ENCODE results near the gene ABAT. TPM values are rescaled to one million over a fixed set of nuclear protein-coding genes. Genes with fewer than 3 reads are reported as not detected.

The ABAT gene
- polyA plus RNA-seq, 2 of the 4 experiments (the other 2 are of a cell fraction), result 0.68 to 1.2 TPM

GRCh38 chr16:8818504-8819270, 144.3 kb downstream of the ABAT start:
- Histone ChIP-seq H3K4me3 (no peak overlapping the region), H3K4me2 (no peak overlapping the region), H3K9me3 (no peaks in the 10 kb centered on the region), H3K4me1 (no peaks in the 10 kb centered on the region), H3K27ac (no peak overlapping the region)
- DNase-seq (ENCODE audit: low read depth in 1 of 2, low spot score in 1 of 2) (no peak), FAIRE-seq (no peak), ATAC-seq (no peak)
- ChIA-PET POLR2A (no interaction called here), CTCF (interaction anchor here (0.6 kb wide), 1 partner anchor 20 kb away, joined by 3 read pairs; no protein-coding TSS in a partner anchor)
- TF ChIP-seq REST (IDR thresholded peaks at IDR 0.05), result no peak
- TF ChIP-seq NR3C1 (IDR thresholded peaks at IDR 0.05), result no peak
- TF ChIP-seq ZNF302 (CRISPR knock-in tag; IDR thresholded peaks at IDR 0.05), result no peak
- no peak for TF ChIP-seq KDM1A (IDR thresholded peaks at IDR 0.05; ENCODE audit: low read depth)
- no peak for TF ChIP-seq GATA3 (IDR thresholded peaks at IDR 0.05; ENCODE audit: borderline replicate concordance)
- no peak for TF ChIP-seq CBX8 (IDR thresholded peaks at IDR 0.05)
- no peak for TF ChIP-seq CBX2 (IDR thresholded peaks at IDR 0.05; ENCODE audit: borderline replicate concordance, low read depth)
- no peak for TF ChIP-seq POLR2AphosphoS2 (conservative IDR thresholded peaks at IDR 0.05; ENCODE audit: low read length)
- TF ChIP-seq MYC (IDR thresholded peaks at IDR 0.05; ENCODE audit: borderline replicate concordance, low read length), result no peak
- 95% methylated on average over 10 of the region's 10 CpGs for WGBS (ENCODE audit: missing lambda C conversion rate)

- Histone ChIP-seq H3K9me3 (no peaks in the 10 kb centered on the region), H3K4me3 (no peak overlapping the region), H3K4me2 (no peak overlapping the region), H3K4me1 (no peaks in the 10 kb centered on the region), H3K27ac (no peak overlapping the region)
- no peak for DNase-seq (ENCODE audit: low read depth in 1 of 2, low spot score in 1 of 2)
- POLR2A ChIA-PET, result no interaction called here
- no peak for FAIRE-seq
- CTCF ChIA-PET, result interaction anchor here (1.2 to 1.4 kb wide), 2 partner anchors 10 to 61 kb away, joined by 3 to 4 read pairs; no protein-coding TSS in a partner anchor
- WGBS (ENCODE audit: missing lambda C conversion rate), result 93% methylated on average over 6 of the region's 6 CpGs
- TF ChIP-seq EP300 (IDR thresholded peaks at IDR 0.05) (no peak), CEBPB (IDR thresholded peaks at IDR 0.05) (no peak), CBX8 (IDR thresholded peaks at IDR 0.05) (no peak), NFE2L2 (conservative IDR thresholded peaks at IDR 0.05; ENCODE audit: low read length) (no peak), RARB (CRISPR knock-in tag; IDR thresholded peaks at IDR 0.05) (no peak), NR3C1 (IDR thresholded peaks at IDR 0.05) (no peak), USF2 (IDR thresholded peaks at IDR 0.05) (no peak), ELK1 (IDR thresholded peaks at IDR 0.05; ENCODE audit: low read depth, low read length) (no peak), MYC (IDR thresholded peaks at IDR 0.05; ENCODE audit: borderline replicate concordance, low read length) (no peak), ZC3H11A (IDR thresholded peaks at IDR 0.05) (no peak), REST (IDR thresholded peaks at IDR 0.05) (no peak)
- ATAC-seq, result no peak
Measured at GRCh38 chr16:8819411-8820034, 145.1 kb downstream of the ABAT start.
